ENCODE results near the gene PEX16.

GRCh38 chr11:45933131-45933831, 15.6 kb upstream of the PEX16 start:
- no peak for TF ChIP-seq KAT7 (CRISPR knock-in tag; IDR thresholded peaks at IDR 0.05; ENCODE audit: borderline replicate concordance)
- no peak for TF ChIP-seq CBX1 (IDR thresholded peaks at IDR 0.05; ENCODE audit: low read depth)
- TF ChIP-seq ZNF772 (CRISPR knock-in tag; IDR thresholded peaks at IDR 0.05) = no peak
- TF ChIP-seq, protein P1, sequence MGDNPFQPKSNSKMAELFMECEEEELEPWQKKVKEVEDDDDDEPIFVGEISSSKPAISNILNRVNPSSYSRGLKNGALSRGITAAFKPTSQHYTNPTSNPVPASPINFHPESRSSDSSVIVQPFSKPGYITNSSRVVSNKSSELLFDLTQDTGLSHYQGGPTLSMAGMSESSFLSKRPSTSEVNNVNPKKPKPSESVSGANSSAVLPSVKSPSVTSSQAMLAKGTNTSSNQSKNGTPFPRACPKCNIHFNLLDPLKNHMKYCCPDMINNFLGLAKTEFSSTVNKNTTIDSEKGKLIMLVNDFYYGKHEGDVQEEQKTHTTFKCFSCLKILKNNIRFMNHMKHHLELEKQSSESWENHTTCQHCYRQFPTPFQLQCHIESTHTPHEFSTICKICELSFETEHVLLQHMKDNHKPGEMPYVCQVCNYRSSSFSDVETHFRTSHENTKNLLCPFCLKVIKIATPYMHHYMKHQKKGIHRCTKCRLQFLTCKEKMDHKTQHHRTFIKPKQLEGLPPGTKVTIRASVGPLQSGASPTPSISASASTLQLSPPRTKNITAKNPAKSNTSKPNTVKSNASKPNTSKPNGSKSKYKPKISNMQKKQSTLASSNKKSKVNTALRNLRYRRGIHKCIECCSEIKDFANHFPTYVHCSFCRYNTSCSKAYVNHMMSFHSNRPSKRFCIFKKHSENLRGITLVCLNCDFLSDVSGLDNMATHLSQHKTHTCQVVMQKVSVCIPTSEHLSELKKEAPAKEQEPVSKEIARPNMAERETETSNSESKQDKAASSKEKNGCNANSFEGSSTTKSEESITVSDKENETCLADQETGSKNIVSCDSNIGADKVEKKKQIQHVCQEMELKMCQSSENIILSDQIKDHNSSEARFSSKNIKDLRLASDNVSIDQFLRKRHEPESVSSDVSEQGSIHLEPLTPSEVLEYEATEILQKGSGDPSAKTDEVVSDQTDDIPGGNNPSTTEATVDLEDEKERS (CRISPR knock-in tag; IDR thresholded peaks at IDR 0.05) = no peak
- no peak for TF ChIP-seq RBFOX2 (IDR thresholded peaks at IDR 0.05; ENCODE audit: low read depth, low read length)
- TF ChIP-seq HCFC1 (IDR thresholded peaks at IDR 0.05; ENCODE audit: low read depth, low read length) = no peak
- TF ChIP-seq EP300 (IDR thresholded peaks at IDR 0.05; ENCODE audit: low read depth in 2 of 2, low read length in 2 of 2) = no peak
- TF ChIP-seq EP300 (CRISPR knock-in tag; IDR thresholded peaks at IDR 0.05; ENCODE audit: borderline replicate concordance) = no peak
- TF ChIP-seq MYC (CRISPR knock-in tag; IDR thresholded peaks at IDR 0.05; ENCODE audit: borderline replicate concordance) = no peak
- no peak for TF ChIP-seq ZNF317 (CRISPR knock-in tag; IDR thresholded peaks at IDR 0.05)
- no peak for TF ChIP-seq NCOR1 (IDR thresholded peaks at IDR 0.05; ENCODE audit: borderline replicate concordance, low read length)
- TF ChIP-seq, protein P2, sequence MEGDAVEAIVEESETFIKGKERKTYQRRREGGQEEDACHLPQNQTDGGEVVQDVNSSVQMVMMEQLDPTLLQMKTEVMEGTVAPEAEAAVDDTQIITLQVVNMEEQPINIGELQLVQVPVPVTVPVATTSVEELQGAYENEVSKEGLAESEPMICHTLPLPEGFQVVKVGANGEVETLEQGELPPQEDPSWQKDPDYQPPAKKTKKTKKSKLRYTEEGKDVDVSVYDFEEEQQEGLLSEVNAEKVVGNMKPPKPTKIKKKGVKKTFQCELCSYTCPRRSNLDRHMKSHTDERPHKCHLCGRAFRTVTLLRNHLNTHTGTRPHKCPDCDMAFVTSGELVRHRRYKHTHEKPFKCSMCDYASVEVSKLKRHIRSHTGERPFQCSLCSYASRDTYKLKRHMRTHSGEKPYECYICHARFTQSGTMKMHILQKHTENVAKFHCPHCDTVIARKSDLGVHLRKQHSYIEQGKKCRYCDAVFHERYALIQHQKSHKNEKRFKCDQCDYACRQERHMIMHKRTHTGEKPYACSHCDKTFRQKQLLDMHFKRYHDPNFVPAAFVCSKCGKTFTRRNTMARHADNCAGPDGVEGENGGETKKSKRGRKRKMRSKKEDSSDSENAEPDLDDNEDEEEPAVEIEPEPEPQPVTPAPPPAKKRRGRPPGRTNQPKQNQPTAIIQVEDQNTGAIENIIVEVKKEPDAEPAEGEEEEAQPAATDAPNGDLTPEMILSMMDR (CRISPR knock-in tag; IDR thresholded peaks at IDR 0.05) = no peak
- TF ChIP-seq, protein P3, sequence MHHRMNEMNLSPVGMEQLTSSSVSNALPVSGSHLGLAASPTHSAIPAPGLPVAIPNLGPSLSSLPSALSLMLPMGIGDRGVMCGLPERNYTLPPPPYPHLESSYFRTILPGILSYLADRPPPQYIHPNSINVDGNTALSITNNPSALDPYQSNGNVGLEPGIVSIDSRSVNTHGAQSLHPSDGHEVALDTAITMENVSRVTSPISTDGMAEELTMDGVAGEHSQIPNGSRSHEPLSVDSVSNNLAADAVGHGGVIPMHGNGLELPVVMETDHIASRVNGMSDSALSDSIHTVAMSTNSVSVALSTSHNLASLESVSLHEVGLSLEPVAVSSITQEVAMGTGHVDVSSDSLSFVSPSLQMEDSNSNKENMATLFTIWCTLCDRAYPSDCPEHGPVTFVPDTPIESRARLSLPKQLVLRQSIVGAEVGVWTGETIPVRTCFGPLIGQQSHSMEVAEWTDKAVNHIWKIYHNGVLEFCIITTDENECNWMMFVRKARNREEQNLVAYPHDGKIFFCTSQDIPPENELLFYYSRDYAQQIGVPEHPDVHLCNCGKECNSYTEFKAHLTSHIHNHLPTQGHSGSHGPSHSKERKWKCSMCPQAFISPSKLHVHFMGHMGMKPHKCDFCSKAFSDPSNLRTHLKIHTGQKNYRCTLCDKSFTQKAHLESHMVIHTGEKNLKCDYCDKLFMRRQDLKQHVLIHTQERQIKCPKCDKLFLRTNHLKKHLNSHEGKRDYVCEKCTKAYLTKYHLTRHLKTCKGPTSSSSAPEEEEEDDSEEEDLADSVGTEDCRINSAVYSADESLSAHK (CRISPR knock-in tag; IDR thresholded peaks at IDR 0.05; ENCODE audit: borderline replicate concordance) = no peak
- TF ChIP-seq, protein P4, sequence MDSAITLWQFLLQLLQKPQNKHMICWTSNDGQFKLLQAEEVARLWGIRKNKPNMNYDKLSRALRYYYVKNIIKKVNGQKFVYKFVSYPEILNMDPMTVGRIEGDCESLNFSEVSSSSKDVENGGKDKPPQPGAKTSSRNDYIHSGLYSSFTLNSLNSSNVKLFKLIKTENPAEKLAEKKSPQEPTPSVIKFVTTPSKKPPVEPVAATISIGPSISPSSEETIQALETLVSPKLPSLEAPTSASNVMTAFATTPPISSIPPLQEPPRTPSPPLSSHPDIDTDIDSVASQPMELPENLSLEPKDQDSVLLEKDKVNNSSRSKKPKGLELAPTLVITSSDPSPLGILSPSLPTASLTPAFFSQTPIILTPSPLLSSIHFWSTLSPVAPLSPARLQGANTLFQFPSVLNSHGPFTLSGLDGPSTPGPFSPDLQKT (CRISPR knock-in tag; IDR thresholded peaks at IDR 0.05; ENCODE audit: borderline replicate concordance) = no peak
